ENCODE results near the gene BAIAP3.
"Not testable (repeated sequence)": the region's sequence is repeated elsewhere in the genome, so short reads cannot be mapped to it uniquely, and the experiment has no call there.

The BAIAP3 gene

DNA sequence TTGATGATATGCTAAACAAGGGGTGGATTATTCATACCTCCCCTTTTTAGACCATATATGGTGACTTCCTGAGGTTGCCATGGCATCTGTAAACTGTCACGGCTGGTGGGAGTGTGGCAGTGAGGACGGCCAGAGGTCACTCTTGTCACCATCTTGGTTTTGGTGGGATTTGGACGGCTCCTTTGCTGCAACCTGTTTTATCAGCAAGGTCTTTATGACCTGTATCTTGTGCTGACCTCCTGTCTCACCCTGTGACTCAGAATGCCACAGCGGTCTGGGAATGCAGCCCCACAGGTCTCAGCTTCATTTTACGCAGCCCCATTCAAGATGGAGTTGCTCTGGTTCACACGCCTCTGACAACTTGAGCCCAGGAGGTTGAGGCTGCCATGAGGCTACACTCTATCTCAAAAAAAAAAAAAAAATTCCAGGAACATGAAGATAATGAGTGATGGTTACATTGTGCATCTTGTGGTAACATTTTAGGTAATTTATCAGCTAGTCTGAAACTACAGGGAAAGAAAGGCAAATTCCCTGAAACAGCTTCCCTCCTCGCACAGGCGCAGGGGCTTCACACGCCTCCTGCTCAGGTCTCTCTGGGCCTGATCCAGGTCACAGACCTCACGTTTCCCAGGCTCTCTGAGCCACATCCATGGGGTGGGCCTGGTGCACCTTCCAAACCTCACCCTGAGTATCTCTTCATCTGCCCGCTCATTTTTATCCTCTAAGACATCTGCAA is 39.4 kb upstream of the BAIAP3 start:
- in situ Hi-C loops (cut with MboI; ENCODE audit: low pct_unique_long_range_greater_than_20kb, low sequenced_read_pairs, unreplicated experiment) = no loop called here
- TF ChIP-seq, protein P1, sequence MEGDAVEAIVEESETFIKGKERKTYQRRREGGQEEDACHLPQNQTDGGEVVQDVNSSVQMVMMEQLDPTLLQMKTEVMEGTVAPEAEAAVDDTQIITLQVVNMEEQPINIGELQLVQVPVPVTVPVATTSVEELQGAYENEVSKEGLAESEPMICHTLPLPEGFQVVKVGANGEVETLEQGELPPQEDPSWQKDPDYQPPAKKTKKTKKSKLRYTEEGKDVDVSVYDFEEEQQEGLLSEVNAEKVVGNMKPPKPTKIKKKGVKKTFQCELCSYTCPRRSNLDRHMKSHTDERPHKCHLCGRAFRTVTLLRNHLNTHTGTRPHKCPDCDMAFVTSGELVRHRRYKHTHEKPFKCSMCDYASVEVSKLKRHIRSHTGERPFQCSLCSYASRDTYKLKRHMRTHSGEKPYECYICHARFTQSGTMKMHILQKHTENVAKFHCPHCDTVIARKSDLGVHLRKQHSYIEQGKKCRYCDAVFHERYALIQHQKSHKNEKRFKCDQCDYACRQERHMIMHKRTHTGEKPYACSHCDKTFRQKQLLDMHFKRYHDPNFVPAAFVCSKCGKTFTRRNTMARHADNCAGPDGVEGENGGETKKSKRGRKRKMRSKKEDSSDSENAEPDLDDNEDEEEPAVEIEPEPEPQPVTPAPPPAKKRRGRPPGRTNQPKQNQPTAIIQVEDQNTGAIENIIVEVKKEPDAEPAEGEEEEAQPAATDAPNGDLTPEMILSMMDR (IDR thresholded peaks at IDR 0.05; ENCODE audit: extremely low read depth, insufficient read depth, missing control alignments) = no peak
- DNase-seq (ENCODE audit: low spot score) = no peak

DNA sequence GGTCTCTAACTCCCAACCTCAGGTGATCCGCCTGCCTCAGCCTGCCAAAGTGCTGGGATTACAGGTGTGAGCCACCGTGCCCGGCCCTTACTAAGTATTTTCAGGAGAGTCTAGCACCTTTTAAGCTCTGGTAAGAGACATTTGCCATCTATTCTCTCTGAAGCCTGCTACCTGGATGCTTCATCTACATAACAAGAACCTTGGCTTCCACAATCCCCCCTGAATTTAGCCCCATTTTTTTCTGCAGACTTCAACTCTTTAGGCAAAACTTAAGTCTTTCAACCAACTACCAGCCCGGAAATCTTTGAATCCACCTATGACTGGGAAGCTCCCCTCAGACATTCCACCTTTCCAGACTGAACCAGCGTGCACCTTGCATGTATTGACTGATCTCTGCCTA is 38.0 kb upstream of the BAIAP3 start:
- no peak for DNase-seq (ENCODE audit: low spot score)
- TF ChIP-seq, protein P1 (IDR thresholded peaks at IDR 0.05; ENCODE audit: extremely low read depth, insufficient read depth, missing control alignments) = no peak
- in situ Hi-C loops (cut with MboI; ENCODE audit: low pct_unique_long_range_greater_than_20kb, low sequenced_read_pairs, unreplicated experiment) = no loop called here

DNA sequence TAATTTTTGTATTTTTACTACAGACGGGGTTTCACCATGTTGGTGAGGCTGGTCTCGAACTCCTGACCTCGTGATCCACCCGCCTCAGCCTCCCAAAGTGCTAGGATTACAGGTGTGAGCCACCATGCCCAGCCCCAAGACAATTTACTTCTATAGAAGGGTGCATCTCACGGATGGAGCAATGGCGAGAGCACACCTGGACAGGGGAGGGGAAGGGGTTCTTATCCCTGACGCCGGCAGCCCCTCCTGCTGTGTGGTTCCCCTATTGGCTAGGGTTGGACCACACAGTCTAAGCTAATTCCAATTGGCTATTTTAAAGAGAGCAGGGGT is 36.8 kb upstream of the BAIAP3 start:
- in situ Hi-C loops (cut with MboI; ENCODE audit: low pct_unique_long_range_greater_than_20kb, low sequenced_read_pairs, unreplicated experiment) = not testable (repeated sequence)

DNA sequence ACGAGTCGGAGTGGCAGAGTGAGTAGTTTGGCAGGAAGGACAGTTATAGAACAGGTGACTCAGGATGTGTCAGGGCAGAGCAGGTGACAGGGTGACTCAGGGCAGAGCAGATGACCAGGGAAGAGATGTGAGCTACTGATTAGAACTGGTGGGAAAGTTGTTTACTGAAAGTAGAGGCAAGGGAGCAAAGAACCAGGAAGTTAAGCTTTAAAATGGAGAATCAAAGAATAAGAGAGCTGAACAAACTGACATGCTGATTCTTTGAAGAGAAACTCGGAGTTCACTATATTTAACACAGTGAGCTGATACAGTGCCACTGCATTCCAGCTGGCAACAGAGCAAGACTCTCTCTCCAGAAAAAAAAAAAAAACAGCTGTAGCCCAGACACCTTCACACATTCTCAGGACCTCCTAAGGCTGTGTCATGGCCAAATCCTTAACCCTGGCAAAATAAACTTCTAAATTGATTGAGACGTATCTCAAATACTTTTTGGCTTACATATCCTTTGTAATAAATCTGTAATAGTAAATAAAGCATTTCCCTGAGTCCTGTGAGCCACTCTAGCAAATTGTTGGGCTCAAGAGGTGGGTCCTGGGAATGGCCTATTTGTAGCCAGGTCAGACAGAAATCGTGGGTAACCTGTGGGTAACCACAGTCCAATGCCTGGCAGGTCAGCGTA is 36.3 kb upstream of the BAIAP3 start:
- TF ChIP-seq, protein P1 (IDR thresholded peaks at IDR 0.05; ENCODE audit: extremely low read depth, insufficient read depth, missing control alignments) = no peak
- in situ Hi-C loops (cut with MboI; ENCODE audit: low pct_unique_long_range_greater_than_20kb, low sequenced_read_pairs, unreplicated experiment) = no loop called here
- no peak for DNase-seq (ENCODE audit: low spot score)

More for the DNA sequence above, 36.8 kb upstream of the BAIAP3 start:
- not testable (repeated sequence) for DNase-seq (ENCODE audit: low spot score)

DNA sequence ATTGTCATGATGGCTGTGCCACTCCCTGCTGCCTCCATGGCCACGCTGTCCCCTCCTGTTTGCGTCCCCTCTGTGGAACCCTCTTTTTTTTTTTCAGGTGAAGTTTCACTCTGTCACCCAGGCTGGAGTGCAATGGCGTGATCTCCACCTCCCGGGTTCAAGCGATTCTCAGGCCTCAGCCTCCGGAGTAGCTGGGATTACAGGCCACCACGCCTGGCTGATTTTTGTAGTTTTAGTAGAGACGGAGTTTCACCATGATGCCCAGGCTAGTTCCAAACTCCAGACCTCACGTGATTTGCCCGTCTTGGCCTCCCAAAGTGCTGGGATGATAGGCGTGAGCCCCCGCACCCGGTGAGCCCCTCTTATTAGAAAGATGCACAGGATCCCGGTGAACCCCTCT is 35.0 kb upstream of the BAIAP3 start:
- TF ChIP-seq, protein P1 (IDR thresholded peaks at IDR 0.05; ENCODE audit: extremely low read depth, insufficient read depth, missing control alignments) = no peak
- no peak for DNase-seq (ENCODE audit: low spot score)
- in situ Hi-C loops (cut with MboI; ENCODE audit: low pct_unique_long_range_greater_than_20kb, low sequenced_read_pairs, unreplicated experiment) = no loop called here

DNA sequence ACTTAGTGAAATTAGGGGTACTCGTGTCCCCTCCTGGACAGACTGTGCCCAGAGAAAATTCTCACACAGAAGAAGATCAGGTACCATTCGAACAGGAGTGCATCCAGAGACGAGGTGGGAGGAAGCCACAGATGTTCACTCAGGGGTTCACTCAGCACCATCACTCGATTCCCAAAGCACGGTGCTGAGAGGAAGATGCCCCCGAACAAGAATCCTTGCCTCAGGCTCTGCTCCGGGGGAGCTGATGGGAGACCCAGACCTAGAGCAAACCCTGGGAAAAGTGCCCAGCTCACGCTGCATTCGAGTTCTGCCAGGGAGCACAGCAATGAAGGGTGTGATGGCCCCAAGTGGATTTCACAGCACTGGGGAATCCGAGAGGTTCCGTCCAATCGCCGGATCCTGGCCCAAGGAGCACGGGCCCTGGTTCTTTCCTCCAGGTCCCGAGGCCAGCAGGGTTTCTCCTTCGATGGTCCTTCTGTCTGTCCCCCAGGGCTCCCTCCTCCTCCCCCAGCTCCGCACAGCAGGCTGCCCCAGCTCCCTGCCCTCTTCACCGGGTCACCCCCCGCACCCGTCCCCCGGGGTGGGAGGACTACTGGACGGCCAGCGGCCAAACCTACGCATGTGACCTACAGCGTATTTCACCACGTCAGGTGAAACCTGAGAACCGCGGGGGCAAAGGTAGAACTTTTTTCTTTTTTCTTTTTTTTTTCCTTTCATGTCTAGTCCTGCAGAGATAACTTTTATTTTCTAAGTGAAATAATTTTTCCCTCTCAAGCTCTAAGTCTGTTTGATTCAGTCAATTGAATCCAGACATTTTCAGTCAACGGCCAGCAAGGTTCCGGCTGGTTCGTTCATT is 34.2 kb upstream of the BAIAP3 start:
- in situ Hi-C loops (cut with MboI; ENCODE audit: low pct_unique_long_range_greater_than_20kb, low sequenced_read_pairs, unreplicated experiment) = no loop called here
- DNase-seq (ENCODE audit: low spot score) = no peak
- TF ChIP-seq, protein P1 (IDR thresholded peaks at IDR 0.05; ENCODE audit: extremely low read depth, insufficient read depth, missing control alignments) = no peak

DNA sequence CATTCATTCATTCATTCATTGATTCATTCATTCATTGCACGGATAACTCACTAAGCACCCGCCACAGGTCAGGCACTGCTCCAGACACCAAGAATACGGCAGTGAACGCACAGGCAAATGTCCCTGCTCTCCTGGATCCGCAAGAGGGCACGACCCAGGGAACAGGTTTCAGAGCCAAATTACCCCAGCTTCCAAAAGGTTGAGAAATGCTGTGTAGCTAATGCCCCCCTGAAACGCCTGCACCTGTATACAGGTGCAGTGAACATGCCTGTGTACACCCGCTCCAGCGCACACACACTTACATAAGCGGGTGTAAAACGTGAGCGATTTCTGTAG is 33.6 kb upstream of the BAIAP3 start:
- in situ Hi-C loops (cut with MboI; ENCODE audit: low pct_unique_long_range_greater_than_20kb, low sequenced_read_pairs, unreplicated experiment) = no loop called here
- TF ChIP-seq, protein P1 (IDR thresholded peaks at IDR 0.05; ENCODE audit: extremely low read depth, insufficient read depth, missing control alignments) = no peak
- no peak for DNase-seq (ENCODE audit: low spot score)
